HepG2 (cell line): ENCODE data around the gene EIF4G3. TPM values are rescaled to one million over a fixed set of nuclear protein-coding genes. Genes with fewer than 3 reads are reported as not detected.

Experiments
- AFF4 ChIP-seq: sonication (generic); formaldehyde crosslinking; IDR thresholded peaks from 2 replicates; pipeline ENCODE4 v1.4.0; 2020; ENCODE audit warnings: missing genetic modification reagents
- GATA4 ChIP-seq: sonication (generic); IDR thresholded peaks from 2 replicates; pipeline ENCODE4 v1.6.1; 2016; ENCODE audit warnings: antibody characterized with exemption, low read depth, borderline replicate concordance
- KMT2A ChIP-seq: sonication (generic); formaldehyde crosslinking; IDR thresholded peaks from 2 replicates; pipeline ENCODE4 v1.4.0; 2020; ENCODE audit warnings: missing genetic modification reagents
- MAFK ChIP-seq, 2 experiments: IDR thresholded peaks in 1 of 2; conservative IDR thresholded peaks in 1 of 2; 2 replicates each; pipeline ENCODE4 v1.6.1; 2011; ENCODE audit warnings: improper control_type of control experiment in 2 of 2, low read length in 2 of 2
- MED1 ChIP-seq: sonication (generic); formaldehyde crosslinking; IDR thresholded peaks from 2 replicates; pipeline ENCODE4 v1.4.0; 2020; ENCODE audit warnings: missing genetic modification reagents
- MXI1 ChIP-seq: IDR thresholded peaks from 3 replicates; pipeline ENCODE4 v1.6.1; 2012; ENCODE audit warnings: low read depth, low read length, inconsistent platforms, borderline replicate concordance
- PHF20 ChIP-seq: sonication (generic); formaldehyde crosslinking; IDR thresholded peaks from 2 replicates; pipeline ENCODE4 v1.5.0; 2020; ENCODE audit warnings: mild to moderate bottlenecking, missing genetic modification reagents
- RFX1 ChIP-seq: fragments of 450-650 bp; IDR thresholded peaks from 2 replicates; pipeline ENCODE4 v1.6.1; 2017
- SALL1 ChIP-seq: sonication (generic); formaldehyde crosslinking; IDR thresholded peaks from 2 replicates; pipeline ENCODE4 v1.8.0; 2022; ENCODE audit warnings: mild to moderate bottlenecking, missing genetic modification reagents
- SALL2 ChIP-seq: sonication (generic); formaldehyde crosslinking; IDR thresholded peaks from 2 replicates; pipeline ENCODE4 v1.8.1; 2023; ENCODE audit warnings: mild to moderate bottlenecking, missing genetic modification reagents, inconsistent platforms
- TARDBP ChIP-seq: sonication (generic); formaldehyde crosslinking; IDR thresholded peaks from 2 replicates; pipeline ENCODE4 v1.8.0; 2022; ENCODE audit warnings: mild to moderate bottlenecking, missing genetic modification reagents
- ZNF142 ChIP-seq: sonication (generic); formaldehyde crosslinking; IDR thresholded peaks from 2 replicates; pipeline ENCODE4 v1.4.0; 2020; ENCODE audit warnings: missing genetic modification reagents
- ZNF275 ChIP-seq: sonication (generic); formaldehyde crosslinking; IDR thresholded peaks from 2 replicates; pipeline ENCODE4 v1.8.0; 2022; ENCODE audit warnings: missing genetic modification reagents, mild to moderate bottlenecking, inconsistent platforms, borderline replicate concordance
- ZNF576 ChIP-seq: sonication (generic); formaldehyde crosslinking; IDR thresholded peaks from 2 replicates; pipeline ENCODE4 v1.4.0; 2020; ENCODE audit warnings: mild to moderate bottlenecking, missing genetic modification reagents
- ZNF776 ChIP-seq: sonication (generic); formaldehyde crosslinking; IDR thresholded peaks from 2 replicates; pipeline ENCODE4 v1.4.0; 2020; ENCODE audit warnings: mild to moderate bottlenecking, missing genetic modification reagents
- polyA plus RNA-seq, 8 experiments: library from polyadenylated mRNA; depleted of rRNA in 3 of 8; stranded (reverse) in 7 of 8; unstranded in 1 of 8; fragments of >200 nt; fragmentation: Illumina TruSeq in 4 of 8; extraction: Trizol in 4 of 8; gene quantifications; 2 replicates each; pipeline versions ENCODE4 v1.2.1 to v1.2.3, GENCODE V29; 2011 to 2016; ENCODE audit warnings: low read depth in 4 of 8, missing spikeins in 1 of 8, mixed read lengths in 1 of 8; ENCODE audit not compliant: insufficient read depth in 1 of 8
- total RNA-seq, 5 experiments: library from RNA; depleted of rRNA; stranded (reverse); fragments of >200 nt; fragmentation: Illumina TruSeq; extraction: Trizol; gene quantifications; 2 replicates each; pipeline ENCODE4 v1.2.3, GENCODE V29; 2016; ENCODE audit warnings: low read depth in 1 of 5

The EIF4G3 gene
- total and polyA plus RNA-seq, 2 of the 13 experiments (the other 11 are each of a cell fraction or from before 2014, with no cell fraction given): 22.2 to 27.6 TPM

DNA sequence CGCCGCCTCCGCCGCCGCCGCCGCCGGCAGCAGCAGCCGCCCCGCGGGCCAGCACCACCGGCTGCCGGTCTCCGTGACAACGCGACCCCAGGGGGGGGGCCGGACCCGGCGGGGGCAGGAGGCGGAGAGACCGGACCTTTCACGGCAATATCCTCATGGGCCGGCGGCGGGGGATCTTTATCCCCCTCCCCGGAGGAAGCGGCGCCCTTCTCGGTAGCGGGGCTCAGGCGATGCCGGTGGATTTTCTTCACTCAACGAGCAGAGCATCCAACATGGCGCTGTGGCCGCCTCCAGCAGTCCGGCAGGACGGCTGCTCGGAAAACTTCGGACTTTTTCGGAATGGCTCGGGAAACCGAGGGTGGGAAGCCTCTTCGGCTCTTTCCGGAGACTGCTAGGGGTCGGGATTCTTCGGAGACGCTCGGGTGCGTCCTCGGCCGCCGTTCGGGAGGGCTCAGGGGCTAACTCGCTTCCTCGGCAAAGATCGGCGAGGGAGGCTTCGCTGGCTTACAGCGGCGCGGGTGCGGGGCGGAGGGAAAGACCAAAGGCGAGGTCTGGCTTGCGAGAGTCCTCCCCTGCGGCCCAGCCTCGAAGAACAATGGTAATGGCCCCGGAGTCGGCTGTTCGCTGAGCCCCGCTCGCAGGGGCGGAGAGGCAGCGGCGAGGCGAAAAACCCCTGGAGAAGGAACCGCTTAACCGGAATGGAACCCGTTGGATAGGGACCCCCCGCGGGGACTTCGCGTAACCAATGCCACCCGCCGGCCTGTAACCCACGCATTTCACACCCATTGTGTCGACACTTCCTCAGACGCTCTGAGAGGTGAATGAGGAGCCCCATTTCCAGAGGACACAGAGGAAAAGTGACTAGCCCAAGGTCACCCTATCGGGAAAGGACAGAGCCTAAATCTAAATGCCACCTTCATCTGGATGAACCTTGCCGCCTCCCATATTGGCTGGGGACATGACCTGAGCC is at the start of gene EIF4G3 (continued):
- TF ChIP-seq AFF4 (no peak), ZNF576 (CRISPR knock-in tag) (no peak), RFX1 (peak; percentile 76), ZNF275 (CRISPR knock-in tag) (0 out of 2 replicates have a peak, but pooled peaks have one; percentile 38), MED1 (CRISPR knock-in tag) (peak; percentile 43), MAFK (conservative IDR thresholded peaks at IDR 0.05 in 1 of 2, IDR thresholded peaks at IDR 0.05 in 1 of 2; ENCODE audit: low read length in 2 of 2) (no peak), ZNF776 (CRISPR knock-in tag) (no peak), SALL1 (CRISPR knock-in tag) (peak; percentile 26; the same call in 1 of the 2 replicates), TARDBP (CRISPR knock-in tag) (peak; percentile 57; the same call in 1 of the 2 replicates), KMT2A (peak; percentile 26; the same call in 1 of the 2 replicates), GATA4 (peak; percentile 18; the same call in 1 of the 2 replicates), MXI1 (peak; percentile 13; the same call in 1 of the 3 replicates), SALL2 (CRISPR knock-in tag) (0 out of 2 replicates have a peak, but pooled peaks have one; percentile 33), PHF20 (CRISPR knock-in tag) (0 out of 2 replicates have a peak, but pooled peaks have one; percentile 44), ZNF142 (CRISPR knock-in tag) (0 out of 2 replicates have a peak, but pooled peaks have one; percentile 58)
